Neutrophil (primary cell): ENCODE measurements around the gene GHRHR.

Experiments
- H3K27ac ChIP-seq: fragments of 200-600 bp; sonication (generic); 2 replicates; pipeline ENCODE4 v1.5.1; 2016; ENCODE audit warnings: mild to moderate bottlenecking, moderate library complexity
- H3K27me3 ChIP-seq: fragments of 200-600 bp; sonication (generic); 2 replicates; pipeline ENCODE4 v1.6.0; 2016; ENCODE audit warnings: mild to moderate bottlenecking
- H3K36me3 ChIP-seq: fragments of 200-600 bp; sonication (generic); 2 replicates; pipeline ENCODE4 v1.5.1; 2017
- H3K4me1 ChIP-seq, 2 experiments: fragments of 200-600 bp in 1 of 2; sonication (generic) in 1 of 2; 1 replicate in 1 of 2; 2 replicates in 1 of 2; pipeline versions ENCODE4 v1.5.1 to v1.6.1; 2013 to 2016; ENCODE audit warnings: low read depth in 1 of 2, low read length in 1 of 2, mild to moderate bottlenecking in 1 of 2, moderate library complexity in 1 of 2; ENCODE audit not compliant: control insufficient read depth in 1 of 2, insufficient read depth in 1 of 2
- H3K4me3 ChIP-seq, 2 experiments: fragments of 200-600 bp in 1 of 2; sonication (generic) in 1 of 2; 1 replicate in 1 of 2; 2 replicates in 1 of 2; pipeline ENCODE4 v1.5.1; 2013 to 2016; ENCODE audit warnings: low read depth in 1 of 2, low read length in 1 of 2, mild to moderate bottlenecking in 1 of 2, moderate library complexity in 1 of 2
- H3K9me3 ChIP-seq: fragments of 200-600 bp; sonication (generic); 2 replicates; pipeline ENCODE4 v1.5.1; 2016
- TF ChIP-seq, protein P1 (sequence below): fragments of 200-600 bp; sonication (generic); IDR thresholded peaks from 2 replicates; pipeline ENCODE4 v1.5.1; 2016; ENCODE audit warnings: antibody characterized with exemption

Gene GHRHR

GRCh38 chr7:30973791-30974604, 10.2 kb downstream of the GHRHR start:
- no peaks in the 10 kb centered on the region for H3K9me3 ChIP-seq
- TF ChIP-seq, protein P1, sequence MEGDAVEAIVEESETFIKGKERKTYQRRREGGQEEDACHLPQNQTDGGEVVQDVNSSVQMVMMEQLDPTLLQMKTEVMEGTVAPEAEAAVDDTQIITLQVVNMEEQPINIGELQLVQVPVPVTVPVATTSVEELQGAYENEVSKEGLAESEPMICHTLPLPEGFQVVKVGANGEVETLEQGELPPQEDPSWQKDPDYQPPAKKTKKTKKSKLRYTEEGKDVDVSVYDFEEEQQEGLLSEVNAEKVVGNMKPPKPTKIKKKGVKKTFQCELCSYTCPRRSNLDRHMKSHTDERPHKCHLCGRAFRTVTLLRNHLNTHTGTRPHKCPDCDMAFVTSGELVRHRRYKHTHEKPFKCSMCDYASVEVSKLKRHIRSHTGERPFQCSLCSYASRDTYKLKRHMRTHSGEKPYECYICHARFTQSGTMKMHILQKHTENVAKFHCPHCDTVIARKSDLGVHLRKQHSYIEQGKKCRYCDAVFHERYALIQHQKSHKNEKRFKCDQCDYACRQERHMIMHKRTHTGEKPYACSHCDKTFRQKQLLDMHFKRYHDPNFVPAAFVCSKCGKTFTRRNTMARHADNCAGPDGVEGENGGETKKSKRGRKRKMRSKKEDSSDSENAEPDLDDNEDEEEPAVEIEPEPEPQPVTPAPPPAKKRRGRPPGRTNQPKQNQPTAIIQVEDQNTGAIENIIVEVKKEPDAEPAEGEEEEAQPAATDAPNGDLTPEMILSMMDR = no peak
- no peak overlapping the region for H3K4me3 ChIP-seq
- no peaks in the 10 kb centered on the region for H3K4me1 ChIP-seq
- no peaks in the 10 kb centered on the region for H3K36me3 ChIP-seq
- peaks cover 15% of the 10 kb centered on the region for H3K27me3 ChIP-seq
- H3K27ac ChIP-seq = no peak overlapping the region

DNA sequence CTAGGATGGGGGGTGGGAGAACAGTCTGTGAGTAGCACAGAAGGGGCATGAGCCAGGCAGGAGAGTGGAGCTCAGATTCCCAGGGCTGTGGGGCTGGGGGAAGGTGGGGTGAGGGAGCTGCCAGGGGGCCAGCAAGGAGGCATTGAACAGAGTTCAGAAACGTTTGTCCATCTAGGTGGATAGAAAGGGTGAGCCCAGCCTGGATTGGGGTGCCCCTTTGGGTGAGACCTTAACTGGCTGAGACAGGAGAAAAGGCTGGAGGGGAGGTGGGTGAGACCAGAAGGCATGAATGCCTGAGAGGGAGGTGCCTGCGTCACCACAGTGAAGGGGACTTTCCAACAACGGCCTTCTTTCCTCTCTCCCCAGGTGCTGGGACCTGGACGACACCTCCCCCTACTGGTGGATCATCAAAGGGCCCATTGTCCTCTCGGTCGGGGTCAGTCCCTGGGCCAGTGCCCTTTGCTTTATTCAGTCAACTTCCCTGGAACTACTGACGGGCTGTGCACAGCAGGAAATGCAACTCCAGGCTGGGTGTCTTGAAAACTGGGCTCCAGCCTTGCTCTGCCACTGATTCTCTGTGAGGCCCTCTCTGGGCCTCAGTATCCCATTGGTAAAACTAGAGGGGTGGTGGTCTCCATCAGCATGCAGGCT, 11.0 kb downstream of the GHRHR start:
- H3K27ac ChIP-seq = no peak overlapping the region
- H3K9me3 ChIP-seq = no peaks in the 10 kb centered on the region
- H3K4me1 ChIP-seq = no peaks in the 10 kb centered on the region
- H3K27me3 ChIP-seq = peaks cover 15% of the 10 kb centered on the region
- no peaks in the 10 kb centered on the region for H3K36me3 ChIP-seq
- TF ChIP-seq, protein P1 = no peak
- H3K4me3 ChIP-seq = no peak overlapping the region

DNA sequence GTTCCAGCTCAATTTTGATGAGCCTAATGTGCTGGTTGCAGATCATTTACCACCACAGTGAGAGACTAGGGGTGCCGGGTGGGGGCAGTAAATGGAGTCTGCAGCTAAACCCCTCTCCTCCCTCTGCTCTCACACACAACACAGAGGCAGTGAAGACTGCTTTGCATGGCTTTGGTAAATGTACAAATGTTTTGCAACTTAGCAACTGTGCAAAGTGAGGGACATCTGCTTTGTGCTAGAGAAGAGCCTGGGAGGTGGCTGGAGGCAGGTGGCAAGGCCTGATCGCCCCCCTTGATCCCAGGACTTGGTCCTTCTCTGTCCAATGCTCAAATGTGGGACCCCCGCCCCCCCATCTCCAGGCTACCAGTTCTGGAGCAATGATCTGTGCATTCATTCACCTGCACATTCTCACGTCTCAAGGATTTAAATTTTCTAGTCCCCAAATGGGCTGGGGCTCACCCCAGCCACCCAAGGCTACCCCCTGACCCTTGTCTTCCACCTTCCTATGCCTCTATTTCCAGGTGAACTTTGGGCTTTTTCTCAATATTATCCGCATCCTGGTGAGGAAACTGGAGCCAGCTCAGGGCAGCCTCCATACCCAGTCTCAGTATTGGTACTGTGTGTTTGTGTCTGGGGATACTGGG, 11.6 kb downstream of the GHRHR start:
- Histone ChIP-seq H3K27ac (no peak overlapping the region), H3K4me1 (no peaks in the 10 kb centered on the region), H3K36me3 (no peaks in the 10 kb centered on the region), H3K27me3 (peaks cover 15% of the 10 kb centered on the region), H3K4me3 (no peak overlapping the region), H3K9me3 (no peaks in the 10 kb centered on the region)
- TF ChIP-seq, protein P1 = no peak

DNA sequence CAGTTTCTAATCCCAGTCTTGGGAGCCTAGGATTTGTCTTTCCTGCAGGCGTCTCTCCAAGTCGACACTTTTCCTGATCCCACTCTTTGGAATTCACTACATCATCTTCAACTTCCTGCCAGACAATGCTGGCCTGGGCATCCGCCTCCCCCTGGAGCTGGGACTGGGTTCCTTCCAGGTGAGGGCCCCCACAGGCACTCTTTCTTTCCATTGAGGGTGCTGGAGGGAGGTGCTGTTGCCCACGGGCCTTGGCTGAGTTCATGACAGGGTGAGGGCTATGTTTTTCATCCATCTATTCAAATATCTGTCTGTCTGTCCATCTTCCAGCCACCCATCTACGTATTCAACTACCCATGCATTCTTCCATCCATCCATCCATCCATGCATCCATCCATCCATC, 12.6 kb downstream of the GHRHR start:
- H3K4me1 ChIP-seq = no peaks in the 10 kb centered on the region
- no peaks in the 10 kb centered on the region for H3K9me3 ChIP-seq
- TF ChIP-seq, protein P1 = no peak
- no peaks in the 10 kb centered on the region for H3K36me3 ChIP-seq
- no peak overlapping the region for H3K27ac ChIP-seq
- H3K4me3 ChIP-seq = no peak overlapping the region
- peaks cover 15% of the 10 kb centered on the region for H3K27me3 ChIP-seq

GRCh38 chr7:30977222-30977621, 13.5 kb downstream of the GHRHR start:
- Histone ChIP-seq H3K9me3 (no peaks in the 10 kb centered on the region), H3K4me3 (no peak overlapping the region), H3K36me3 (no peaks in the 10 kb centered on the region), H3K4me1 (no peaks in the 10 kb centered on the region), H3K27me3 (peaks cover 8% of the 10 kb centered on the region), H3K27ac (no peak overlapping the region)
- TF ChIP-seq, protein P1 = no peak
